ENCODE results near the gene TMEM108.

Gene TMEM108

GRCh38 chr3:133429063-133429462 is 390.9 kb downstream of the TMEM108 start:
- no peak for DNase-seq

- DNase-seq: no peak
Measured at GRCh38 chr3:133439563-133439962, 401.4 kb downstream of the TMEM108 start.

- DNase-seq: no peak
Measured at GRCh38 chr3:133440652-133441051, 402.5 kb downstream of the TMEM108 start.

GRCh38 chr3:133441867-133442270 is 403.7 kb downstream of the TMEM108 start:
- no peak for DNase-seq

GRCh38 chr3:133442518-133442917 is 404.3 kb downstream of the TMEM108 start:
- DNase-seq: no peak

- DNase-seq: no peak
Measured at GRCh38 chr3:133443649-133444422, 405.6 kb downstream of the TMEM108 start.

GRCh38 chr3:133444423-133444774 is 406.2 kb downstream of the TMEM108 start:
- DNase-seq: no peak

GRCh38 chr3:133445108-133445507 is 406.9 kb downstream of the TMEM108 start:
- DNase-seq: no peak

Data from NCI-H1048 (cell line).